Measurements from ENCODE around the gene THBS1.

THBS1 gene

DNA sequence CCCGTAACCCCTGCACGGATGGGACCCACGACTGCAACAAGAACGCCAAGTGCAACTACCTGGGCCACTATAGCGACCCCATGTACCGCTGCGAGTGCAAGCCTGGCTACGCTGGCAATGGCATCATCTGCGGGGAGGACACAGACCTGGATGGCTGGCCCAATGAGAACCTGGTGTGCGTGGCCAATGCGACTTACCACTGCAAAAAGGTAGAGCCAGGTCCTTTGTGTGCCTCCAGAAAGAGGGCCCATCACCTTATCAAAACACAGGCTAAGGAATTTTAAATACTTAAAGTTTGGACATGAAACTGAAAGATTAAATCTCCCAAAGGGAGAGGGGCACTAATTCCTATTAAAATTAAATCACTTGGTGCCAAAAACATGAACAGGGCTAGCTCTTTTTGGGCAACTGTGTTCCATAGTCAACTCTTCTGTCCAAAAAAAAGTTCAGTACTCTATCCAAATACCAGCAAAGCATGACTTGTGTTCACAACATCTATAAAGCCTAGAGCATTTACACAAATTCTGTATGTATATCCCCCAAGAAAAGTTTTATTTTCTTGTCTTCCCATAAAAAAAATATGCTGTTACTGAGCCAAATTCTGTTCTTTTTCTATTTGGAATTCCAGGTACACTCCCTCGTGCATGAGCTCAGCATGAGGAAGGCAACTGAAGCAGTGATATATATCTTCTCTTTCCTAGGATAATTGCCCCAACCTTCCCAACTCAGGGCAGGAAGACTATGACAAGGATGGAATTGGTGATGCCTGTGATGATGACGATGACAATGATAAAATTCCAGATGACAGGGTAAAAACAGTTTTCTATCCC is 9.2 kb downstream of the THBS1 start:
- DNase-seq, result no peak

DNA sequence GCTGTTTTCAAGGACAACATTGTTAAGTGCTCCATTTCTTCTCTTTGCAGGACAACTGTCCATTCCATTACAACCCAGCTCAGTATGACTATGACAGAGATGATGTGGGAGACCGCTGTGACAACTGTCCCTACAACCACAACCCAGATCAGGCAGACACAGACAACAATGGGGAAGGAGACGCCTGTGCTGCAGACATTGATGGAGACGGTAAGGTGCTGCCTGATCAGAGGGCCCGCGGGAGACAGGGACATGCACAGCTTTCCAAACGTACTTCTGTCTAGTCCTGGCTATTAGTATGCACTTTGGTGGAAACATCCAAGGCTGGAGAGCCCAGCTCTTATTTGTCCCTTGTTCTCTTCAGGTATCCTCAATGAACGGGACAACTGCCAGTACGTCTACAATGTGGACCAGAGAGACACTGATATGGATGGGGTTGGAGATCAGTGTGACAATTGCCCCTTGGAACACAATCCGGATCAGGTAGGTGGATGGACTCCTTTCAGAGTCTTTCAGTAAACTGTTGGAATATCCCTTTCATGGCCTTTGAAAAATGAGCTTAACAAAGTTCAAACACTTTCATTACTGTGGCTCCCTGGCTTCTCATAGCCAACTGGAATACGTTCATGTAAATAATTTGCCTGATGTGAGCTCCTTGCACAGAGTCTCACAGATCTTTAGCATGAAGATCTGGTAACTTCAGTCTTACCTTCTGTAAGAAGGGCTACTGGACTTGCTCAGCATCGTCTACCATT is 10.4 kb downstream of the THBS1 start:
- DNase-seq, result no peak

DNA sequence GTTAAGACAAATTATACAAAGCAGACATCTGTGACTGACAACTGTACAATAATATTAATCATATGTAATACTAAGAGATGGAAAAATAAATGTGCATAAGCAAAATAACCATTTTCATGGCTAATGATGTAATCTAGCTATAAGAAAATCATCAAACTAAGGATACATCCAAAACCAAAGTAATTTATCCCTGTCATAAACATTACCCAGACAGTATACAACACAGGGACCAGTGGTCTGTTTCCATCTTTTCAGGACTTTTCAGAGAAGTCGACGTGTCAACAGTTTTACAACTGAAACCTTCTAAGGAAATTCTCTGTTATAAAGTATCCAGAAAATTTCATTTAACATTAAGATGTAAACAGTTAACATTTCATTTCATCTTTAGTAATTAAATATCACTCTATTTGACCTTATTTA is 11.0 kb downstream of the THBS1 start:
- DNase-seq, result no peak

DNA sequence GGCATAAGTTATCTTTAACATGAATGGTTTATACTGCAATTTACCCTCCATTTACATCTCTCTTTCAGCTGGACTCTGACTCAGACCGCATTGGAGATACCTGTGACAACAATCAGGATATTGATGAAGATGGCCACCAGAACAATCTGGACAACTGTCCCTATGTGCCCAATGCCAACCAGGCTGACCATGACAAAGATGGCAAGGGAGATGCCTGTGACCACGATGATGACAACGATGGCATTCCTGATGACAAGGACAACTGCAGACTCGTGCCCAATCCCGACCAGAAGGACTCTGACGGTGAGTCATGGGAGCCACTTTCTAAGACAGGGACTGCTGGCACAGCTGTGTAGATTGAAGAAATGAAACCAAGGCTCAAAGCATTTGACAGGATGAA is 11.6 kb downstream of the THBS1 start:
- no peak for DNase-seq

DNA sequence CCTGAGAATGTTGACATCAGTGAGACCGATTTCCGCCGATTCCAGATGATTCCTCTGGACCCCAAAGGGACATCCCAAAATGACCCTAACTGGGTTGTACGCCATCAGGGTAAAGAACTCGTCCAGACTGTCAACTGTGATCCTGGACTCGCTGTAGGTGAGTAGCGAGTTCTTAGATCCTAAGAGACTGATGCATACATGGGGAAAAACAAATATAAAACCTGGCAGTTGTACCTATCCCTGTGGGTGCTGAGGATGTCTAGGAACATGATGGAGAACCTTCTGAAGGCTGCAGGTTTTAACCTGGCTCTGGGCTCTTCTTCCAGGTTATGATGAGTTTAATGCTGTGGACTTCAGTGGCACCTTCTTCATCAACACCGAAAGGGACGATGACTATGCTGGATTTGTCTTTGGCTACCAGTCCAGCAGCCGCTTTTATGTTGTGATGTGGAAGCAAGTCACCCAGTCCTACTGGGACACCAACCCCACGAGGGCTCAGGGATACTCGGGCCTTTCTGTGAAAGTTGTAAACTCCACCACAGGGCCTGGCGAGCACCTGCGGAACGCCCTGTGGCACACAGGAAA is 12.3 kb downstream of the THBS1 start:
- DNase-seq, result no peak

DNA sequence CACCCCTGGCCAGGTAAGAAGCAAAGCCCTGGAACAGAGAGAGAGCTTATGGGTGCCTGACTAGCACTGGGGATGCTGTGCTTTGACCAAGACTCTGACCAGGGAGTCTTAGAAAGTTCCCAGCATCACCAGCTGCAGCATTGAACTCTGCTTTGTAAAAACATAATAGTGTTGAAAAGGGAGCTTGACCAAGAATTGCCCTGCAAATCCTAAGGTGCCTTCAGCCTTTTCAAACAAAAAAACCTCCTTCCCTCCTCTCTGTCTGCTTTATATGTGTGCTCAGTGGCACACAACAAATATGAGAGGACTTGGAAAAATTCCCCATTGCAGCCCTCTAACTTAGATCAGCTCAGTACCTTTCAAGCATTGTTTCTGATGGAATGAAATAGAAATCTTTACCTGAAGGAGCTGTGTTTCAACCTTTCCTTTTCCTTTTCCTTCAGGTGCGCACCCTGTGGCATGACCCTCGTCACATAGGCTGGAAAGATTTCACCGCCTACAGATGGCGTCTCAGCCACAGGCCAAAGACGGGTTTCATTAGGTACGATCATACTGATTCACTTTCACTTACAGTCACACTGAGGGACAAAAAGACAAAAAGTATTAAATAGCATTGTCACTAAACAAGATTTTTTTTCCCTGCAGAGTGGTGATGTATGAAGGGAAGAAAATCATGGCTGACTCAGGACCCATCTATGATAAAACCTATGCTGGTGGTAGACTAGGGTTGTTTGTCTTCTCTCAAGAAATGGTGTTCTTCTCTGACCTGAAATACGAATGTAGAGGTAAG is 13.0 kb downstream of the THBS1 start:
- DNase-seq, result no peak

DNA sequence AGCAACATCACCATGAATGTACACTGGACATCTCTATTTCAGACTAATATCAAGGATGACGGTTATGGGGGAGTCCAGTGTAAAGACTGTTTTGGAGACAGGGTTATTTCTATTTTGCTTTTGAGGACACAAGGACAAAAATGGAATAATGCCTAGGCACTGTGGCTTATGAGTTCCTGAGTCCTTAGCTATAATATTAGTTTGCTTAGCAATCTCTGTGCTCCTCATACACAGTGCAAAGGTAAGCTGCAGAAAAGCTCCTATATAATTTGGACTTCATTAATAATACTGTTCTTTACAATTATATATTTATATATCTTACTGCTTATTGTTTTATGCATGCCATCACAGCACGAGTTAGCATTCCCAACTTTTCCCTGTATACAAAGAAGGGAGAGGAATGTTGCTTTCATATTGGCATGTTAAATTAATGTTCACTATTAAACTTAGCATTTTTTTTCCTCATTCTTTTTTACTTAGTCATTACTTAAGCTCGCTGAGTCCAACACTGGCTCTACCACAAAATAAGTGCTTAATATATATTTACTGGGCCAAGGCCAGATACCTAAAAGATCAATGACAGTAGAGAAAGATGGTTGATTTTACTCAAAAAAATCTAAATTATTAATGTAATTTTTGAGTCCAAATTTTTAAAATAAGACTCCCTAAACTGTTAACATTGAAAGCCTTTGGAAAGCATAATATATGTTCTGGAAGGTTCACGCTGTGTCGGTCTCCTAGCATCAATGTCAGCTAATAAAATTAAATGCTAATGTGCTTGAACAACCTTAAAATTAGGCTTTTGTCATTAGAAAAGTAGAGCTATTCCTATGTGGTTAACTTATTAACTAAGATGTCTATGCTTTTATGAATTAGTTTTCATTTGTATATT is 13.8 kb downstream of the THBS1 start:
- DNase-seq, result no peak

DNA sequence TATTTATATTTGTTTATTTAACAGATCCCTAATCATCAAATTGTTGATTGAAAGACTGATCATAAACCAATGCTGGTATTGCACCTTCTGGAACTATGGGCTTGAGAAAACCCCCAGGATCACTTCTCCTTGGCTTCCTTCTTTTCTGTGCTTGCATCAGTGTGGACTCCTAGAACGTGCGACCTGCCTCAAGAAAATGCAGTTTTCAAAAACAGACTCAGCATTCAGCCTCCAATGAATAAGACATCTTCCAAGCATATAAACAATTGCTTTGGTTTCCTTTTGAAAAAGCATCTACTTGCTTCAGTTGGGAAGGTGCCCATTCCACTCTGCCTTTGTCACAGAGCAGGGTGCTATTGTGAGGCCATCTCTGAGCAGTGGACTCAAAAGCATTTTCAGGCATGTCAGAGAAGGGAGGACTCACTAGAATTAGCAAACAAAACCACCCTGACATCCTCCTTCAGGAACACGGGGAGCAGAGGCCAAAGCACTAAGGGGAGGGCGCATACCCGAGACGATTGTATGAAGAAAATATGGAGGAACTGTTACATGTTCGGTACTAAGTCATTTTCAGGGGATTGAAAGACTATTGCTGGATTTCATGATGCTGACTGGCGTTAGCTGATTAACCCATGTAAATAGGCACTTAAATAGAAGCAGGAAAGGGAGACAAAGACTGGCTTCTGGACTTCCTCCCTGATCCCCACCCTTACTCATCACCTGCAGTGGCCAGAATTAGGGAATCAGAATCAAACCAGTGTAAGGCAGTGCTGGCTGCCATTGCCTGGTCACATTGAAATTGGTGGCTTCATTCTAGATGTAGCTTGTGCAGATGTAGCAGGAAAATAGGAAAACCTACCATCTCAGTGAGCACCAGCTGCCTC is 14.7 kb downstream of the THBS1 start:
- DNase-seq, result no peak

DNA sequence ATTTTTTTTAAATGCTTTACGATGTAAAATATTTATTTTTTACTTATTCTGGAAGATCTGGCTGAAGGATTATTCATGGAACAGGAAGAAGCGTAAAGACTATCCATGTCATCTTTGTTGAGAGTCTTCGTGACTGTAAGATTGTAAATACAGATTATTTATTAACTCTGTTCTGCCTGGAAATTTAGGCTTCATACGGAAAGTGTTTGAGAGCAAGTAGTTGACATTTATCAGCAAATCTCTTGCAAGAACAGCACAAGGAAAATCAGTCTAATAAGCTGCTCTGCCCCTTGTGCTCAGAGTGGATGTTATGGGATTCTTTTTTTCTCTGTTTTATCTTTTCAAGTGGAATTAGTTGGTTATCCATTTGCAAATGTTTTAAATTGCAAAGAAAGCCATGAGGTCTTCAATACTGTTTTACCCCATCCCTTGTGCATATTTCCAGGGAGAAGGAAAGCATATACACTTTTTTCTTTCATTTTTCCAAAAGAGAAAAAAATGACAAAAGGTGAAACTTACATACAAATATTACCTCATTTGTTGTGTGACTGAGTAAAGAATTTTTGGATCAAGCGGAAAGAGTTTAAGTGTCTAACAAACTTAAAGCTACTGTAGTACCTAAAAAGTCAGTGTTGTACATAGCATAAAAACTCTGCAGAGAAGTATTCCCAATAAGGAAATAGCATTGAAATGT is 15.6 kb downstream of the THBS1 start:
- DNase-seq, result no peak

DNA sequence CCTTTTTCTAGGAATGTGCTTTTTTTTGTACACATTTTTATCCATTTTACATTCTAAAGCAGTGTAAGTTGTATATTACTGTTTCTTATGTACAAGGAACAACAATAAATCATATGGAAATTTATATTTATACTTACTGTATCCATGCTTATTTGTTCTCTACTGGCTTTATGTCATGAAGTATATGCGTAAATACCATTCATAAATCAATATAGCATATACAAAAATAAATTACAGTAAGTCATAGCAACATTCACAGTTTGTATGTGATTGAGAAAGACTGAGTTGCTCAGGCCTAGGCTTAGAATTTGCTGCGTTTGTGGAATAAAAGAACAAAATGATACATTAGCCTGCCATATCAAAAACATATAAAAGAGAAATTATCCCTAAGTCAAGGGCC is 16.5 kb downstream of the THBS1 start:
- DNase-seq, result no peak

DNA sequence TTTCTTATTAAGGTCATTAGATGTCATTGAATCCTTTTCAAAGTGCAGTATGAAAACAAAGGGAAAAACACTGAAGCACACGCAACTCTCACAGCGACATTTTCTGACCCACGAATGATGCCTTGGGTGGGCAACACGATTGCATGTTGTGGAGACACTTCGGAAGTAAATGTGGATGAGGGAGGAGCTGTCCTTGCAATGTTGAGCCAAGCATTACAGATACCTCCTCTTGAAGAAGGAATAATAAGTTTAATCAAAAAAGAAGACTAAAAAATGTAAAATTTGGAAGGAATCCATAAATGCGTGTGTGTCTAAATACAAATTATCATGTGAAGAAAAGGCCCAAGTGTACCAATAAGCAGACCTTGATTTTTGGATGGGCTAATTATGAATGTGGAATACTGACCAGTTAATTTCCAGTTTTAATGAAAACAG is 16.9 kb downstream of the THBS1 start:
- DNase-seq, result no peak

DNA sequence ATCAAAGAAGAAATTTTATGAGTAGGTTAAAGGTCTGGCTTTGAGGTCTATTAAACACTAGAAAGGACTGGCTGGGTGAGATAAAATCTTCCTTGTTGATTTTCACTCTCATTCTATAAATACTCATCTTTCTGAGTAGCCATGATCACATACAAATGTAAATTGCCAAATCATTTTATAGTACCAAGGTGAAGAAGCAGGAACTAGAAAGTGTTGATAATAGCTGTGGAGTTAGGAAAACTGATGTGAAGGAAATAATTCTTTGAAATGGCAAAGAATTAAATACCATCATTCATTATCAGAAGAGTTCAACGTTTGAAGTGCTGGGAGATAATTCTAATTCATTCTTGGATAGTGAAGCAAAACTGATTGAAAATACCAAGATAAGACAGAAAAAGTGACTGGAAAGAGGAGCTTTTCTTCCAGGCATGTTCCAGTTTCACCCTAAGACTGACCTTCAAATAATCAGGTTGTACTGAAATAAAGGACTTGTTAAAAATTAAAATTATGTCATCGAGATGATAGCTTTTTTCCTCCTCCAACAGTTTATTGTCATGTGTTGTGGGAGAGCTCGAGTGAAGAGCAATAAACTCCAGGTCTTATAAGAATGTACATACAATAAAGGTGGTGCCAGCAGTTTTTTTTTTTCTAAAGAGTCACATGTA is 17.4 kb downstream of the THBS1 start:
- no peak for DNase-seq

DNA sequence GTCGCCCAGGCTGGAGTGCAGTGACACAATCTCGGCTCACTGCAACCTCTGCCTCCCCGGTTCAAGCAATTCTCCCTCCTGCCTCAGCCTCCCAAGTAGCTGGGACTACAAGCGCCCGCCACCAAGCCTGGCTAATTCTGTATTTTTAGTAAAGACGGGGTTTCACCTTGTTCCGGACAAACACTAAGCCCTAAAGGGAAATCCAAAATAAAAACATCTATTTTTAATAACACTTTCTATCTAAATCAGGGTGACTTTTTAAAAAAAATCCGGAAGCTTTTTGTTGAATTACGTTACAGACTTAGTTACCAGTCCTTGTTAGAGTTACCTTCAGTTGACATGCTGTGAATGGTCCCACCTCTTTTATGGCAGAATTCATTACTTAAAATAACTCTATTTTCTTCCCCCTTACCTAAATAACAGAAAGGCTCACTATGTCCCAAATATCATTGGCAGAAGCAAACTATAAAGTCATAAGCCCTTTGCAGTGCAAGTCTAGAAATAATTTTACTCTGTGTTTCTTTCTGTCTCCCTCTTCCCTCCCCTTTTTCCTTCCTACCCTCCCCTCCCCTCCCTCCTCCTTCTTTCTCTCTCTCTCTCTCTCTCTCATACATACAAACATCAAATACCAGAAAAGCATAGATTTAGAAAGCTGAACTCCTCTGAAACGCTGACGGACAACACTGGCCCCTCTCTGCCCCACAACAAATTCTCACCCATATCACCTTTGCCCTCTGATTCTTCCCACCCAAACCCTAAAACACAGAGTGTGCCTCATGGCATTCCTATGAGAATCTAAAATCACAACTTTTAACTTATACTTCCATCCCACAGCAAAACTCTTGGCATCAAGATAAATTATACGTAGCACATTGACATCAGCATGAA is 18.3 kb downstream of the THBS1 start:
- DNase-seq, result no peak

DNA sequence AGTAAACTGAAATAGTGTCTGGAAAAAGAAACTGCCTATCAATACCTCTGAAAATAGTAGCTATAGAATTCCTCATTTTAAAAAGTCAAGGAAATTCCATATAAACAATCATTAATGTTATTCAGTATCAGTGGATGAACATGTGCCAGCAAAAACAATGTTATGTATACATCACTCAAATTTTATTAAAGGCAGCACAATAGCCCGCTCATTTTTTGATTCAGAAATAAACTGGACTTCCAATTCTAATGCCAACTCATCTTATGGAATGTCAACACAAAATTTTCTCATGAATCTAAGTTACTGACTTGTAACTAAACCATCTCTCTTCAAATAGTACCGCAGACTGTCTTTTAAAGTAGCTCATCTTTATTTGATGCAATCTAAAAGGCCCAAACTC is 19.0 kb downstream of the THBS1 start:
- no peak for DNase-seq

DNA sequence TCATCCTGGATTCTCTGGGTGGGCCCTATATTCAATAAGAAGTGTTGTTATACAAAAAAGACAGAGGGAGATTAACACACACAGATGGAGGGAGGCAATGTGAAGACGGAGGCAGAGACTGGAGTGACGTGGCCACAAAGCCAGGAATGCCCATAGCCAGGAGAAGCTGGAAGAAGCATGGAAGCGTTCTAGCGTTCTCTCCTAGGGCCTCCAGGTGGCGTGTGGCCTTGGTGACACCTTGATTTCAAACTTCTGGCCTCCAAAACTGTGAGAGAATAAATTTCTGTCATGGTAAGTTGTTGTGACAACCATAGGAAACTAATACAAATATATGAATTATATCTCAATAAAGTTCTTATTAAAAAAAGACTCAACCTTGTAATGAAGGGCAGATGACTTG is 21.3 kb downstream of the THBS1 start:
- no peak for DNase-seq

DNA sequence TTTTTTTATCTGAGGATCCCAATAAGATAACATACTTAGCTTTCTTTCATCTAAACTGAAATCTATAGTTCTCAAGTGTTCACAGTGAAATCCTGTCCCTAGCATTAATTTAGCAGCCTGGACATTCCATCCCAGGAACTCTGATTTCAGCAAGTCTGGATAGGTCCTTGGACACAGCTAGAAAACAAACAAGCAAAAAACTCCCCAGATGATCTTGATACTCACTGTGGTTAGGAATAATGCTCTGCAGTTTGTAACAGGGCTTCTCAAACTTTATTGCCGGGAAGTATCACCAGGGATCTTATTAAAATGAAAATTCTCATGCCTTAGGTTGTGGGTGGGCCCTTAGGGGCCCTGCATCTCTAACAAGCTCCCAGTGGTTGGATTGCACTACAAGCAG is 24.3 kb downstream of the THBS1 start:
- DNase-seq, result no peak

DNA sequence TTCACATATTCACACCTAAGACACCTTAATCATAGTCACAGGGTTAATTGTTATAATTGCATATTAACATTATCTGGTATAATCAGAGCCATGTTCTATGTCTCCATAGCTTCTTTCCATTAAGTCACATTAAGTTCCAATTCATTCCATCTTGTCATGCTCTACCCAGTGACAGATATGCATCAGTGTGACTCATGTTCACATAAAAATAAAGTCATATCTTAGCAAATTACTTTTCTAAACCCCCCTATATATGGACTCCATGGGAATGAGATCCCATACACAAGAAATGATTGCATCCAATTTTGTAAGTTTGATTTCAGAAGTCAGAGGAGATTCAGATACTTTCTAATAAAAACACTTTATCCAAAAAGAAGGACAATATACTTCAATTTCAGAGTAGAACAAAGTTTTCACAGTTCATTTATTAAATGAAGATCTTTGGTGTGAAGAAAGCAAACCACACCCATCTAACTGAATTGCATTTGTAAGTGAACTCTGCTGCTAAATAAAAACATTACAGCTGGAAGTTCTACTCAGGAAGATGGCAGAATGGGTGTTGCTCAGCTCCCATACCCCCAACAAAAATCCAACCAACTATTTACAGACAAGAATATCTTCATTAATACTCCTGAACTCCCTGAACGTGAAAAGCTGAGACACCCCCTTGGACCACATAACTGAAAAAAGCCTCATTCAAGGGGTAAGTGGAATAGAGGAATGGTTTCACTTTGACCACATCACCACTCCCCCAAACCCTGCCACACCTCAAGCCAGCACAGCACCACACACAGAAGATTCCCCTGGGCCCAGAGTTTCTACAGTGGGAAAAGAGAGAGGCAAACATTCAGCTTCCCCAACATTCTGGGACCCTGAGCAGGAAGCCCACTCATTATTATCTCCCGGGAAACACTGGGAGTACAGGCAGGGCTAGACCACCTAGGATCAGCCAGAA is 27.6 kb downstream of the THBS1 start:
- no peak for DNase-seq

All from RPMI8226 (cell line).